ENCODE data around the gene GNA15. TPM values are rescaled to one million over a fixed set of nuclear protein-coding genes. Genes with fewer than 3 reads are reported as not detected.
A peak's percentile ranks its signal among the peaks of the same experiment; 100 is the strongest.
"Not testable (repeated sequence)": the region's sequence is repeated elsewhere in the genome, so short reads cannot be mapped to it uniquely, and the experiment has no call there.

GNA15 gene
- total RNA-seq, 1 donor from 2014 or later: 0.13 TPM

DNA sequence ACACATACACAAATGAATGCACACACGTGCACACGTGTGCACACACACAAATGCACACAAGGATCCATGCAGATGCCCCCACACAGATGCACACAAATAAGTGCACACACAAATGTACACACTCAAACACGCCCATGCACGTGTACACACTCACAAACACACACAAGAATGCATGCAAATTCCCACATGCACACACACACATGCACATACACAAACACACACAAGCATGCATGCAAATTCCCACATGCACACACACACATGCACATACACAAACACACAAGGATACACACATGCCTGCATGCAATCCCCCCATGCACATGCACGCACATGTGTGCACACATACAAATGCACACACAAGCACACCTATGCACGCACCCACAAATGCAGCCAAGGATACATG is 13.3 kb downstream of the GNA15 start:
- no peak for DNase-seq (ENCODE audit: low read depth in 2 of 2)

DNA sequence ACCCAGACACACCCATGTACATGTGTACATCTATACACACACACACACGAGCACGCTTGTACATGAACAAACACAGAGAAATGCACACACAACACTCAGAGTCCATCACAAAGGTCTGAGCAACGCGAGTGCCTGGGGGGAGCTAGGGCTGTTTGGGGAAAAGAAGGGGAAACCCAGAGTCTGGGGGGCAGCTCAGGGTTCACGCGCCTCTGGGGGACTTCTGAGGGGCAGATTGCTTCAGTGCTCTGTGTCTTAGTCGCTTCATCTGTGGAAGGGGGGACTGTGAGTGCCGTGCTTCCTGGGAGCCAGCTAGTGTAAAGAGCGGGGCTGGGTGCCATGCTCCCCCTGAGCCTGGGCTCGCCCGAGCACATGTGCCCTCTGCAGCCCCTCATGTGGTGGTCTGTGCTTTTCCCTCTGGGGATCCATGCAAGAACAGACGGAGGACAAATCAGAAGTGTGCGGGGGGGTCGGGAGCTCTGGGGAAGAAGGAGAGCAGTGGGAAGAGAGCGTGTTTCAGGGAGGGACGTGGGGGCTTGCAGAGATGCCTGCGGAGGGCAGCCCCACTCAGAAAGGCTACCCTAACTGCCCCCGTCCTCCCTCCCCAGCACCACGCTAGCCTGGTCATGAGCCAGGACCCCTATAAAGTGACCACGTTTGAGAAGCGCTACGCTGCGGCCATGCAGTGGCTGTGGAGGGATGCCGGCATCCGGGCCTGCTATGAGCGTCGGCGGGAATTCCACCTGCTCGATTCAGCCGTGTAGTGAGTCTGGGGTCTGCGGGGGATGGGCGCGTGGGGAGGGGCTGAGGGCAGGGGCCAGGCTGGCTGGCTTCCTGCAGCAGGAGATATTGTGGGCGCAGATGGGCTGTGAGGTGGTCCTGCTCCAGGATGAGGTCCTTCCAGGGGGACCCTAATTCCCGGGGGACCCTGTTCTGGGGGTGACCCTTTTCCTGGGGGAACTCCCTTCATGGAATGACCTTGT is 14.0 kb downstream of the GNA15 start:
- no peak for DNase-seq (ENCODE audit: low read depth in 2 of 2)

DNA sequence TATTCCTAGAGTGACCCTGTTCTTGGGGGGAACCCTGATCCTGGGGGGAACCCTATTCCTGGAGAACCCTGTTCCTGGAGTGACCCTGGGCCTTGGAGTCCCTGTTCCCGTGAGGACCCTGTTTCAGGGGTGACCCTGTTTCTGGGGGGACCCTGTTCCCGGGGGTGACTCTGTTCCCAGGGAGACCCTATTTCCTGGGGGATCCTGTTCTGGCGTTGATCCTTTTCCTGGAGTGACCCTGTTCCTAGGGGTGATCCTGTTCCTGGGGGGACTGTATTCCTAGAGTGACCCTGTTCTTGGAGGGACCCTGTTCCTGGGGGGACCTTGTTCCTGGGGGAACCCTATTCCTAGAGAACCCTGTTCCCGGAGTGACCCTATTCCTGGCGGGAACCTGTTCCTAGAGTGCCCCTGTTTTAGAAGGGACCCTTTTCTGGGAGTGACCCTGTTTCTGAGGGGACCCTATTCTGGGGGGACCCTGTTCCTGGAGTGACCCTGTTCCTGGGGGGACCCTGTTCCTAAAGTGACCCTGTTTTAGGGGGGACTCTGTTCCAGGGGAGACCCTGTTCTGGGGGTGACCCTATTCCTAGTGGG is 15.0 kb downstream of the GNA15 start:
- DNase-seq (ENCODE audit: low read depth in 2 of 2): no peak

DNA sequence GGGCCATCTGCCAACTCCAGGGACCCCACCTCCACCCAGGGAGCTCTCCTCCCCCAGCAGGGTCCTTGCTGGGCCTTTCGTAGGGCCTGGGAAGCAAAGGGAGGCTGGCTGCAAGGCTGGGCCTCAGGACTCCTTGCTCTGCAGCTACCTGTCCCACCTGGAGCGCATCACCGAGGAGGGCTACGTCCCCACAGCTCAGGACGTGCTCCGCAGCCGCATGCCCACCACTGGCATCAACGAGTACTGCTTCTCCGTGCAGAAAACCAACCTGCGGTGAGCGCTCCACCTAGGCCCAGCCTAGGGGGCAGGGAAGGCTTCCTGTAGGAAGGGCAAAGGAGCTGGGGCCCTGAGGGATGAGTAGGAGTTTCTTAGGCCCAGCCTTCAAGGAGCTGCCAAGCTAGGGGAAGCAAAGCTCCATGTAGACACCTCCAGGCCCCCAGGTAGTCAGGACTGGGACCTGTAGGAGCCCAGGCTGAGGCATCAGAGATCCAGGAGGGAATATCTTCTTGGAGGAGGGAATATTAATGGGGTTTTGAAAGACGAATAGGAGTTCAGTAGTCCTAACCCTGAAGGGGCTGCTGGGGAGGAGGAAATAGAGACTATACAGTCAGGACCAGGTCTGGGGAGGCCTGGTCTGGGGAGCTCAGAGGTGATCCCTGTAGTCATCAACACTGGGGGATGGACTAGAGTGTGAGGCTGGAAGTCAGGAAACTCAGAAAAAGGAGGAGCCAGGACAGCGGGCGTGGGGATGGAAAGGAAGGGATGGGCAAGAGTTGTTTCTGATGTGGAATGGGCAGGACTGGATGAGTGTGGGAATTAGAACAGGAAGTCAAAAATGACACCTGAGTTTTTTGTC is 16.0 kb downstream of the GNA15 start:
- peak; percentile 24 to 42 for DNase-seq (ENCODE audit: low read depth in 2 of 2)

GRCh38 chr19:3152419-3152780 is 16.6 kb downstream of the GNA15 start:
- DNase-seq (ENCODE audit: low read depth in 2 of 2): no peak

- DNase-seq (ENCODE audit: low read depth in 2 of 2): no peak
These were observed 17.7 kb downstream of the GNA15 start for GRCh38 chr19:3153286-3154230.

DNA sequence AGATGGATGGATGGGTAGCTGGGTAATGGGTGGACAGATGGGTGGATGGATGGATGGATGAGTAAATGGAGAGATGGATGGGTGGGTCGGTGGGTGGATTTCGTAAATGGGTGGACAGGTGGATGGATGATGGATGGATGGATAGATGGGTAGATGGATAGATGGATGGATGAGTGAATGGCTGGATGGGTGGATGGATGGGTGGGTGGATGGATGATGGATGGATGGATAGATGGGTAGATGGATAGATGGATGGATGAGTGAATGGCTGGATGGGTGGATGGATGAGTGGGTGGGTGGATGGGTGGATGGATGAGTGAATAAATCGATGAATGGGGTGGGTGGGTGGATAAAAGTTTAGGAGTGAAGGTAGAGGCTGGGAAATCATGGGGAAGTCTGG is 18.6 kb downstream of the GNA15 start:
- DNase-seq (ENCODE audit: low read depth in 2 of 2): not testable (repeated sequence)

DNA sequence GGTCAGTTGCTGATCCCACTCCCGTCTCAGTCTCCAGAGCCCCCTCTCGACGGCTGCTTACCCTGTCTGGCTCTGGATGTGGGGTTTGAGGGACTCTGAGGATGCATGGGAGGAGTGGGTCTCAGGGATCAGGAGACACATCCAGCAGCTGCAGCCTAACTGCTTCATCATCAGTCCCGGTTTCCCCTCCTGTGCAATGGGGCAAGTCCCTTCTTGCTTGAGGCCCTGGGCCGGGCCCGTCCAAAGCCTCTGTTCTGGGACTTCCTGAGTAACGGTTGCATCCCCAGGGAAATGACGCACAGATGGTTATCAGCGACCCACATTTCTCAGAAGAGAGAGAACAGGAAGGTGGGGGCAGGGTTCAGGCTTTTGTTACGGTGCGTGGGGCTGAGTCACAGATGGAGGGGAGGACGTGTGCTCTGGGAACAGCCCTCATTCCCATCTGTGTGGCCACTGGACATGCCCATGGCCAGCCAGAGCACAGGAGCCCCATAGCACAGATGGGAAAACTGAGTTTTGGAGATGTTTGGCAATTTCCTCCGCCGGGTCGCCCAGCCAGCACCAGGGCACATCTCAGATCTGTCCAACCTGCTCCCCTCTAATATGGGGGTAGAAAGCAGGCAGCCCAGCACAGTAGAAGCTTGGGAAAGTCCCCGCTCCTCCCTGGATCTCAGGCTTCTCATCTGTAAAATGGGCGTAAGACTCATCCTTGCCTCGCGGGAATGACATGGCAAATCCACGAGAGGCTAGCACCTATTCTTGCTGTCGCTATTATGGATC is 19.3 kb downstream of the GNA15 start:
- peak; percentile 97 to 100 for DNase-seq (ENCODE audit: low read depth in 2 of 2)

DNA sequence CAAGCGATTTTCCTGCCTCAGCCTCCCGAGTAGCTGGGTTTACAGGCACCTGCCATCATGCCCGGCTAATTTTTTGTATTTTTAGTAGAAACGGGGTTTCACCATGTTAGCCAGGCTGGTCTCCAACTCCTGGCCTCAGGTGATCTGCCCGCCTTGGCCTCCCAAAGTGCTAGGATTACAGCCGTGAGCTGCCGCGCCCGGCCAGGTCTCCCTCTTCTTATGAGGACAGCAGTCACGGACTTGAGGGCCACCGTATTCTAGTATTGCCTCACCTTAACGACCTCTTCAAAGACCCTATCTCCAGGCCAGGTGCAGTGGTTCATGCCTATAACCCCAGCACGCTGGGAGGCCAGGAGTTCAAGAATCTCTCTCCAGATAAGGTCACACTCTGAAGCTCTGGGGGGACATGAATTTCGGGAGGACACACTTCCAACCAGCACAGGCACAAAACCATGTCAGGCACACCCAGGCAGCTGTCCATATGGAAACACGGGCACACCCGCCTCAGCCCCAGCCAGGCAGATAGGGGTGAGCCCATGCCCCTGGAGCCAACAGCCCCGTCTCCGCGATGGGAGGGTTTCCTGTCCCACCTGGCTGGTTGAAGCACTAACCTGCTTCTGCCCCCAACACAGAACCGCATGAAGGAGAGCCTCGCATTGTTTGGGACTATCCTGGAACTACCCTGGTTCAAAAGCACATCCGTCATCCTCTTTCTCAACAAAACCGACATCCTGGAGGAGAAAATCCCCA is 21.4 kb downstream of the GNA15 start:
- DNase-seq (ENCODE audit: low read depth in 2 of 2): no peak

DNA sequence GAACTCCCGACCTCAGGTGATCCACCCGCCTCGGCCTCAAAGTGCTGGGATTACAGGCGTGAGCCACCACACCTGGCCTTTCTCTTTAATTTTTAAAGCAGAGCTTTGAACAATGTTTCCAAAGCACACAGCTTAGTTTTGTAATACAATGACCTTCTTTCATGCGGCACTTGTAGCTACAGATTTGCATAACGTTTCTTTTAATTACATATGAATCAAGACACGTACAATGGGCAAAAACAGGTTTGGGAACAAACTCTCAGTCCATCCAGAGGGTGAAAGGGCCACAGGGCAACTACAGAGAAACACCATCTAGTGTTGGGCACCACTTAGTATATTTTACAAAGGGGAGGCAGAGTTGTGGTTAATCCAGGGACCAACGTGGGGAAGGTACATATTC is 23.7 kb downstream of the GNA15 start:
- DNase-seq (ENCODE audit: low read depth in 2 of 2): no peak

- no peak for DNase-seq (ENCODE audit: low read depth in 2 of 2)
These were observed 24.4 kb downstream of the GNA15 start for GRCh38 chr19:3160219-3160618.

GRCh38 chr19:3161453-3161852 is 25.6 kb downstream of the GNA15 start:
- DNase-seq (ENCODE audit: low read depth in 2 of 2): peak in 1 of 2 donors; percentile 70

DNA sequence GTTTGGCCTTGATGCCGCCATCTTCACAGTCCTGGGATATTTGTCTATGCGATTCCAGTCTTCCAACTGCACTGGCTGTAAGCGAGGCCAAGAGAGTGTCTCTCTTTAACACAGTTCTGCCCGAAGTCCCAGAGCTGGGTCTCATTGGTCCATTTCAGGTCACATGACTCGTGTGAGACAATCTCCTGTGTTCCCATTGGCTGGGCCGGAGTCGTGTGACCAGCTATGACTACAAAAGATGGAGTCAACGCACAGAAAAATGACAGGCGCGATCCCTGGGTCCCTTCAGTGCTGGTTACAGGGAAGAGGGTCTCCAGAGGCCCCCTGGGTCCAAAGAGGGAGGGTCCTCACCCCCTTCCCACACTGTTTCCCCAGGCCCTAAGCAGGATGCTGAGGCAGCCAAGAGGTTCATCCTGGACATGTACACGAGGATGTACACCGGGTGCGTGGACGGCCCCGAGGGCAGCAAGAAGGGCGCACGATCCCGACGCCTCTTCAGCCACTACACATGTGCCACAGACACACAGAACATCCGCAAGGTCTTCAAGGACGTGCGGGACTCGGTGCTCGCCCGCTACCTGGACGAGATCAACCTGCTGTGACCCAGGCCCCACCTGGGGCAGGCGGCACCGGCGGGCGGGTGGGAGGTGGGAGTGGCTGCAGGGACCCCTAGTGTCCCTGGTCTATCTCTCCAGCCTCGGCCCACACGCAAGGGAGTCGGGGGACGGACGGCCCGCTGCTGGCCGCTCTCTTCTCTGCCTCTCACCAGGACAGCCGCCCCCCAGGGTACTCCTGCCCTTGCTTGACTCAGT is 26.8 kb downstream of the GNA15 start:
- DNase-seq (ENCODE audit: low read depth in 2 of 2): no peak

GRCh38 chr19:3163230-3163886 is 27.5 kb downstream of the GNA15 start:
- peak; percentile 34 to 67 for DNase-seq (ENCODE audit: low read depth in 2 of 2)

GRCh38 chr19:3163943-3164342 is 28.1 kb downstream of the GNA15 start:
- no peak for DNase-seq (ENCODE audit: low read depth in 2 of 2)

- no peak for DNase-seq (ENCODE audit: low read depth in 2 of 2)
These were observed 31.9 kb downstream of the GNA15 start for GRCh38 chr19:3167533-3168272.

Data from dermis microvascular lymphatic vessel endothelial cell (primary cell).